Pancreas (tissue), 10 donors: Measurements from ENCODE around the gene WDR77. TPM values are rescaled to one million over a fixed set of nuclear protein-coding genes. Genes with fewer than 3 reads are reported as not detected.

Experiments
- ATAC-seq, 4 donors: fragments of 200-7000 bp; cut with Tn5 transposase; one replicate each; pipeline versions ENCODE4 v1.8.0 to v1.9.1; 2020; ENCODE audit warnings: mild to moderate bottlenecking in 4 of 4, moderate library complexity in 4 of 4
- DNase-seq, 6 donors: peaks; one replicate each; pipeline ENCODE4 v3.0.0-alpha.2; 2020
- FAIRE-seq: peaks from 2 replicates; lab custom pipeline; 2012; peaks lifted over from hg19 to GRCh38; lab: Jason Lieb, UNC
- H3K27ac ChIP-seq, 4 donors: fragments of 200-600 bp; sonication (generic); 1 replicate in 3 of 4; 2 replicates in 1 of 4; pipeline versions ENCODE4 v1.5.0 to v1.8.0; 2020
- H3K27me3 ChIP-seq, 4 donors: fragments of 200-600 bp; one replicate each; pipeline ENCODE4 v1.8.0; 2021
- H3K36me3 ChIP-seq, 3 donors: fragments of 200-600 bp; sonication (generic) in 1 of 3; one replicate each; pipeline versions ENCODE4 v1.5.0 to v1.8.0; 2020 to 2021
- H3K4me1 ChIP-seq, 3 donors: fragments of 200-600 bp; one replicate each; pipeline ENCODE4 v1.8.0; 2021
- H3K4me3 ChIP-seq, 4 donors: fragments of 200-600 bp; sonication (generic) in 2 of 4; one replicate each; pipeline versions ENCODE4 v1.5.0 to v1.8.0; 2020 to 2021
- H3K9me3 ChIP-seq, 4 donors: fragments of 200-600 bp; one replicate each; pipeline ENCODE4 v1.8.0; 2021
- CTCF ChIP-seq, 4 donors: fragments of 200-600 bp; sonication (generic) in 3 of 4; IDR thresholded peaks; one replicate each; pipeline versions ENCODE4 v1.5.0 to v1.8.0; 2021; ENCODE audit warnings: antibody characterized with exemption in 4 of 4
- WGBS, 2 donors: extraction: QIAGEN DNeasy Blood & Tissue Kit; methylation state at CpG; one replicate each; pipeline ENCODE4 v1.1.7; 2013; 5-methylcytosine and 5-hydroxymethylcytosine counted together
- intact Hi-C, 3 donors: fragments of 100-400 bp; cut with DNase I; formaldehyde crosslinking; loops; one replicate each; pipeline versions ENCODE4 v1.11.1 to v1.14.2; 2022
- polyA plus RNA-seq, 2 donors: library from polyadenylated mRNA; stranded (reverse); fragments of 200-250 nt; gene quantifications; one replicate each; pipeline ENCODE4 v1.2.3, GENCODE V29; 2013
- total RNA-seq, 6 donors: library from RNA; stranded (reverse); fragmentation: NEBNext Ultra II Directional in 4 of 6; extraction: Animal tissue kit (Norgen Biotek cat#: 25700) in 4 of 6; gene quantifications; one replicate each; pipeline versions ENCODE4 v1.2.1 to v1.2.4, GENCODE V29; 2021 to 2023
- donor health status: healthy with polysubstance abuse.
- donor health status: DM: no; HTN: no; CAD: no; lungs with moderate emphysema.
- donor health status: DM: no; HTN: no; CAD: no.
- donor health status: control.
- donor health status: control.
- donor health status: Bipolar disorder and iron deficiency.
- donor health status: DM: yes; HTN: yes; CAD: no.
- donor health status: DM: no; HTN: no; CAD: no.
- donor health status: DM: no; HTN: no; CAD: no.
- donor health status: DM: yes; HTN: yes; CAD: no.

The WDR77 gene
- total and polyA plus RNA-seq, 8 donors: 4.8 to 15.2 (median 10.1) TPM

GRCh38 chr1:111467865-111468716, 19.0 kb upstream of the WDR77 start:
- H3K27ac ChIP-seq: peak overlapping the region in 1 of 4 donors; percentile 19
- intact Hi-C loops: no loop called here
- no peaks in the 10 kb centered on the region for H3K27me3 ChIP-seq
- H3K36me3 ChIP-seq: no peaks in the 10 kb centered on the region
- H3K4me3 ChIP-seq: no peak overlapping the region
- ATAC-seq (peak; percentile 12 to 71 (median 53)), DNase-seq (no peak), FAIRE-seq (no peak)
- 73 to 87% methylated on average over 2 of the region's 2 CpGs for WGBS, 2 donors
- no peaks in the 10 kb centered on the region for H3K9me3 ChIP-seq
- no peak for TF ChIP-seq CTCF (IDR thresholded peaks at IDR 0.05)
- peaks cover 0 to 13% (median 11%) of the 10 kb centered on the region in 3 donors for H3K4me1 ChIP-seq

GRCh38 chr1:111466480-111466879, 17.4 kb upstream of the WDR77 start:
- H3K36me3 ChIP-seq: peaks cover 0 to 8% (median 0%) of the 10 kb centered on the region in 3 donors
- WGBS, 2 donors: 0 to 1% methylated on average over 1 of the region's 1 CpG
- H3K4me1 ChIP-seq: peaks cover 6 to 23% (median 19%) of the 10 kb centered on the region in 3 donors
- no peak overlapping the region for H3K4me3 ChIP-seq
- H3K27me3 ChIP-seq: no peaks in the 10 kb centered on the region
- DNase-seq (no peak), FAIRE-seq (no peak), ATAC-seq (no peak)
- no peak overlapping the region for H3K27ac ChIP-seq
- intact Hi-C loops: no loop called here
- no peaks in the 10 kb centered on the region for H3K9me3 ChIP-seq
- TF ChIP-seq CTCF (IDR thresholded peaks at IDR 0.05): no peak

DNA sequence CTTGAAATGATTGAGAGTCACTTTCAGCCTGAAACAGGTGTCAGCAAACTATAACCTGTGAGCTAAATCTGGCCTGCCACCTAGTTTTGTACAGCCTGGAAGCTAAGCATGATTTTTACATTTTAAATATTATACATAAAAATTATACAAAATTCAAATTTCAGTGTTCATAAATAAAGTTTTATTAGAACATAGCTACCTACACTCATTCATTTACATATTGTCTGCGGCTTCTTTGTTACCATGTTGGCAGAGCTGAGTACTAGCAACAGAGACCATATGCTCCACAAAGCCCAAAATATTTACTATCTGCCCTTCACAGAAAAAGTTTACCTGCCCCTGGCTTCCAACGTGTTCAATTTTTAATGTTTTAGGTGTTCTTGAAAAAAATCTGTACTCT, 16.7 kb upstream of the WDR77 start:
- Histone ChIP-seq H3K27me3 (no peaks in the 10 kb centered on the region), H3K27ac (no peak overlapping the region), H3K4me1 (peaks cover 6 to 23% (median 19%) of the 10 kb centered on the region in 3 donors), H3K4me3 (no peak overlapping the region), H3K36me3 (peaks cover 0 to 15% (median 0%) of the 10 kb centered on the region in 3 donors), H3K9me3 (no peaks in the 10 kb centered on the region)
- FAIRE-seq (no peak), ATAC-seq (no peak), DNase-seq (no peak)
- no peak for TF ChIP-seq CTCF (IDR thresholded peaks at IDR 0.05)
- WGBS, 2 donors: 97% methylated on average over 2 of the region's 2 CpGs
- intact Hi-C loops: no loop called here

DNA sequence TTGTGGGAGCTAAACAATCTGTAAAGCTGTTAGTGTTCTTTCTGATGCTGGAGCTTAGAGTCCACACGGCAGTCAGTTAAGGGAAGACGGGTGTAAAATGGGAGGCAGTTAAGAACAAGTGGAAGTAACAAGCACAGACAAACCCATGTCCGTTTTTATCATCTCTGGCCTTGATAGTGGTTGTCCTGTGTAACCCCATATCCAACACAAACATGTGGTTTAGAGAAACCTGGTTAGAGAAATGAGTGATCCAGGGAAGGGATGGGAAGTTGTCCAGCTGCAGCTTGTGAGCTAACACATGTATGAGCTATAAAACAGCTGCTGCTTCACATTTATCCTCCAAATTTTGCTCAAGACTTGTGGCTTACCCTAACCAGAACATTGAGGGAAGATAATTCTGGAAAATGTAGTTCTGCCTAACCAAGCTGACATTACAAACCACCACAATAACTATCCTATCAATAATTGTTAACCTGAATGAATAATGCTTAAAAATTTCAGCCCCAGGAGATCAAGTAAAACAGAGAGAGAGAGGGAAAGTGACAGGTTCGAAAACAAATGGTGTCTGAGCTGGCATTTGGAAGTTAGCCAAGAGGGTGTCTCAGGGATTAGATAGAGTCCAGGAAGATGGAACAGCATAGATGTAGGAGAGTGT, 14.1 kb upstream of the WDR77 start:
- TF ChIP-seq CTCF (IDR thresholded peaks at IDR 0.05): no peak
- peaks cover 6 to 23% (median 19%) of the 10 kb centered on the region in 3 donors for H3K4me1 ChIP-seq
- WGBS, 2 donors: 28 to 40% methylated on average over 4 of the region's 4 CpGs
- peaks cover 2 to 37% (median 16%) of the 10 kb centered on the region in 3 donors for H3K36me3 ChIP-seq
- ATAC-seq: peak; percentile 64 to 85 (median 72)
- no peaks in the 10 kb centered on the region for H3K9me3 ChIP-seq
- DNase-seq: peak in 3 of 6 donors; percentile 51 to 58 (median 56)
- intact Hi-C loops: no loop called here
- no peak for FAIRE-seq
- H3K27ac ChIP-seq: peak overlapping the region in 2 of 4 donors; percentile 15 to 51
- no peaks in the 10 kb centered on the region for H3K27me3 ChIP-seq
- H3K4me3 ChIP-seq: no peak overlapping the region
